Smooth muscle cell (in vitro differentiated cells): ENCODE results near the gene CUL1. TPM values are rescaled to one million over a fixed set of nuclear protein-coding genes. Genes with fewer than 3 reads are reported as not detected.

Experiments
- DNase-seq: peaks from one replicate; lab custom pipeline; 2025; ENCODE audit not compliant: unreplicated experiment; lab: John Stamatoyannopoulos, UW
- H2AFZ ChIP-seq: fragments of 200-600 bp; sonication (generic); 2 replicates; pipeline ENCODE4 v1.6.0; 2016; ENCODE audit warnings: antibody characterized with exemption, low read depth, mild to moderate bottlenecking
- H3F3A ChIP-seq: fragments of 200-600 bp; sonication (generic); 2 replicates; pipeline ENCODE4 v1.6.0; 2017; ENCODE audit warnings: antibody characterized with exemption, low read depth
- H3K27ac ChIP-seq: fragments of 200-600 bp; sonication (generic); 2 replicates; pipeline ENCODE4 v1.5.1; 2016; ENCODE audit warnings: low read depth, mild to moderate bottlenecking
- H3K27me3 ChIP-seq: fragments of 200-600 bp; sonication (generic); 2 replicates; pipeline ENCODE4 v1.6.1; 2016; ENCODE audit warnings: low read depth, mild to moderate bottlenecking
- H3K36me3 ChIP-seq: fragments of 200-600 bp; sonication (generic); 2 replicates; pipeline ENCODE4 v1.5.1; 2016; ENCODE audit warnings: low read depth
- H3K4me1 ChIP-seq: fragments of 200-600 bp; sonication (generic); 2 replicates; pipeline ENCODE4 v1.5.1; 2016; ENCODE audit warnings: low read depth
- H3K4me2 ChIP-seq: fragments of 200-600 bp; sonication (generic); 2 replicates; pipeline ENCODE4 v1.6.0; 2016; ENCODE audit warnings: mild to moderate bottlenecking
- H3K4me3 ChIP-seq: fragments of 200-600 bp; sonication (generic); 2 replicates; pipeline ENCODE4 v1.5.1; 2016; ENCODE audit warnings: mild to moderate bottlenecking
- H3K79me2 ChIP-seq: fragments of 200-600 bp; sonication (generic); 2 replicates; pipeline ENCODE4 v1.6.0; 2016; ENCODE audit warnings: low read depth, mild to moderate bottlenecking
- H3K9ac ChIP-seq: fragments of 200-600 bp; sonication (generic); 2 replicates; pipeline ENCODE4 v1.6.0; 2016; ENCODE audit warnings: low read depth
- H3K9me3 ChIP-seq: fragments of 200-600 bp; sonication (generic); replicated peaks from 2 replicates; pipeline ENCODE4 v1.5.1; 2016; ENCODE audit warnings: low read depth
- H4K20me1 ChIP-seq: fragments of 200-600 bp; sonication (generic); 2 replicates; pipeline ENCODE4 v1.6.0; 2016; ENCODE audit warnings: low read depth
- CTCF ChIP-seq: fragments of 200-600 bp; sonication (generic); IDR thresholded peaks from 2 replicates; pipeline ENCODE4 v1.5.1; 2017; ENCODE audit warnings: borderline replicate concordance, mild to moderate bottlenecking, antibody characterized with exemption; ENCODE audit not compliant: insufficient read depth, poor library complexity, severe bottlenecking
- WGBS: methylation state at CpG from one replicate; pipeline ENCODE4 v1.1.7; 2016; ENCODE audit warnings: low lambda C conversion rate; 5-methylcytosine and 5-hydroxymethylcytosine counted together
- polyA plus RNA-seq: library from polyadenylated mRNA; unstranded; fragments of >200 nt; fragmentation: Nextera tagmentation; extraction: Ambion mirVana; gene quantifications from 2 replicates; pipeline ENCODE4 v1.2.1, GENCODE V29; 2016
- total RNA-seq: library from RNA; depleted of rRNA; stranded (reverse); fragments of >200 nt; gene quantifications from 2 replicates; pipeline ENCODE4 v1.2.3, GENCODE V29; 2014

The CUL1 gene
- total and polyA plus RNA-seq, 2 experiments from 2014 or later, result 38.2 to 44.8 TPM

- Histone ChIP-seq H3K4me1 (peaks cover 5% of the 10 kb centered on the region), H2AFZ (no peak overlapping the region), H3K4me2 (no peak overlapping the region), H3K9me3 (no peaks in the 10 kb centered on the region), H3K27ac (no peak overlapping the region), H3K79me2 (peaks cover 100% of the 10 kb centered on the region), H3K36me3 (no peaks in the 10 kb centered on the region), H3K4me3 (no peak overlapping the region), H3F3A (no peaks in the 10 kb centered on the region), H3K9ac (no peak overlapping the region), H4K20me1 (peaks cover 100% of the 10 kb centered on the region), H3K27me3 (no peaks in the 10 kb centered on the region)
- WGBS, result 95% methylated on average over 8 of the region's 8 CpGs
- no peak for TF ChIP-seq CTCF
- no peak for DNase-seq
Measured at GRCh38 chr7:148722340-148723165, 23.9 kb downstream of the CUL1 start.

- H3K36me3 ChIP-seq, result no peaks in the 10 kb centered on the region
- no peaks in the 10 kb centered on the region for H3K9me3 ChIP-seq
- H3K4me1 ChIP-seq, result peaks cover 5% of the 10 kb centered on the region
- H2AFZ ChIP-seq, result no peak overlapping the region
- no peak for TF ChIP-seq CTCF
- H4K20me1 ChIP-seq, result peaks cover 100% of the 10 kb centered on the region
- no peaks in the 10 kb centered on the region for H3K27me3 ChIP-seq
- 89% methylated on average over 2 of the region's 2 CpGs for WGBS
- H3K4me2 ChIP-seq, result no peak overlapping the region
- no peak overlapping the region for H3K9ac ChIP-seq
- H3K27ac ChIP-seq, result no peak overlapping the region
- no peak overlapping the region for H3K4me3 ChIP-seq
- DNase-seq, result no peak
- H3K79me2 ChIP-seq, result peaks cover 100% of the 10 kb centered on the region
- H3F3A ChIP-seq, result no peaks in the 10 kb centered on the region
Measured at GRCh38 chr7:148723166-148723559, 24.5 kb downstream of the CUL1 start.

GRCh38 chr7:148723846-148724245 lies 25.1 kb downstream of the CUL1 start:
- H3K27me3 ChIP-seq, result no peaks in the 10 kb centered on the region
- H3K4me2 ChIP-seq, result no peak overlapping the region
- H3K79me2 ChIP-seq, result peaks cover 99% of the 10 kb centered on the region
- no peak for DNase-seq
- no peak overlapping the region for H2AFZ ChIP-seq
- 84% methylated on average over 3 of the region's 3 CpGs for WGBS
- TF ChIP-seq CTCF, result no peak
- no peak overlapping the region for H3K9ac ChIP-seq
- H3K36me3 ChIP-seq, result no peaks in the 10 kb centered on the region
- H3F3A ChIP-seq, result no peaks in the 10 kb centered on the region
- no peak overlapping the region for H3K4me3 ChIP-seq
- peaks cover 100% of the 10 kb centered on the region for H4K20me1 ChIP-seq
- H3K9me3 ChIP-seq, result no peaks in the 10 kb centered on the region
- peaks cover 5% of the 10 kb centered on the region for H3K4me1 ChIP-seq
- no peak overlapping the region for H3K27ac ChIP-seq

GRCh38 chr7:148726385-148726784 lies 27.7 kb downstream of the CUL1 start:
- no peak overlapping the region for H2AFZ ChIP-seq
- H3F3A ChIP-seq, result no peaks in the 10 kb centered on the region
- H3K79me2 ChIP-seq, result peaks cover 99% of the 10 kb centered on the region
- no peak overlapping the region for H3K4me2 ChIP-seq
- no peaks in the 10 kb centered on the region for H3K9me3 ChIP-seq
- no peak overlapping the region for H3K9ac ChIP-seq
- no peaks in the 10 kb centered on the region for H3K27me3 ChIP-seq
- 86% methylated on average over 2 of the region's 2 CpGs for WGBS
- no peak overlapping the region for H3K4me3 ChIP-seq
- H3K27ac ChIP-seq, result no peak overlapping the region
- no peak for TF ChIP-seq CTCF
- no peak for DNase-seq
- H3K36me3 ChIP-seq, result no peaks in the 10 kb centered on the region
- peaks cover 99% of the 10 kb centered on the region for H4K20me1 ChIP-seq
- H3K4me1 ChIP-seq, result peaks cover 5% of the 10 kb centered on the region
